HG03469 (cell line): Measurements from ENCODE around the gene BSN.

Source experiments
- ATAC-seq: cut with Tn5 transposase; IDR thresholded peaks from one replicate; pipeline ENCODE4 v1.9.1; 2021; ENCODE audit warnings: mild to moderate bottlenecking, moderate library complexity, moderate number of reproducible peaks; ENCODE audit not compliant: unreplicated experiment

Gene BSN

DNA sequence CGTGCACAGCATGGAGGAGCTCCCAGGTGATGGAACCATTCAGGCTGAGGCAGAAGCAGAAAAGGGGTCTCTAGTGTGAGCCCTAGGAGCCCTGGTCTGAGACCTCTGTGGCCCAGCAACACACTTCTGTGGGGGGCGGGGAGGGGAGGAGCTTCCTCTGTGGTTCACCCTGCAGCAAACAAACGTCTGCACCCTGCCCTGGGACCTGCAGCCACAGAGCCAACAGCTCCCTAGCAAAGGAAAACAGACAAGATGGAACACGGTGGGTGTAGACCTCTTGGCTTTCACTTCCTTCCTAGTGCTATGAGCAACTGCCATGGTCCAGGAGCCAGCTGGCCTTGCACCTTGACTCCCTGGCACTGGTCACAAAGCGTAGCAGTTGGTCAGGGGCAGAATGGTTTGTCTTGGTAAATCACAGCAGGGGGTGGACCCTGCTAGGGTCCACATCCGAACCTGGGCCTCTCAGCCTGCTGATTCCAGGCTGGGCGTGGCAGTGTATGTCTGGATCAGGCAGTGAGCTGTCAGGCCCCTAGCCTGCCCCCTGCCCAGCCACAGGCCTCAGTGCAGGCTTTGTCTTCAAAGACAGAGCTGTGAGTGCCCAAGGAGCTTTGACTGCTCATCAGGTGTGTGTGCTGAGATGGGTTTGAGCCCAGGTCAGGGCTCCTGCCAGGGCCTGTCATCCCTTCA, 158.5 kb downstream of the BSN start:
- no peak for ATAC-seq

DNA sequence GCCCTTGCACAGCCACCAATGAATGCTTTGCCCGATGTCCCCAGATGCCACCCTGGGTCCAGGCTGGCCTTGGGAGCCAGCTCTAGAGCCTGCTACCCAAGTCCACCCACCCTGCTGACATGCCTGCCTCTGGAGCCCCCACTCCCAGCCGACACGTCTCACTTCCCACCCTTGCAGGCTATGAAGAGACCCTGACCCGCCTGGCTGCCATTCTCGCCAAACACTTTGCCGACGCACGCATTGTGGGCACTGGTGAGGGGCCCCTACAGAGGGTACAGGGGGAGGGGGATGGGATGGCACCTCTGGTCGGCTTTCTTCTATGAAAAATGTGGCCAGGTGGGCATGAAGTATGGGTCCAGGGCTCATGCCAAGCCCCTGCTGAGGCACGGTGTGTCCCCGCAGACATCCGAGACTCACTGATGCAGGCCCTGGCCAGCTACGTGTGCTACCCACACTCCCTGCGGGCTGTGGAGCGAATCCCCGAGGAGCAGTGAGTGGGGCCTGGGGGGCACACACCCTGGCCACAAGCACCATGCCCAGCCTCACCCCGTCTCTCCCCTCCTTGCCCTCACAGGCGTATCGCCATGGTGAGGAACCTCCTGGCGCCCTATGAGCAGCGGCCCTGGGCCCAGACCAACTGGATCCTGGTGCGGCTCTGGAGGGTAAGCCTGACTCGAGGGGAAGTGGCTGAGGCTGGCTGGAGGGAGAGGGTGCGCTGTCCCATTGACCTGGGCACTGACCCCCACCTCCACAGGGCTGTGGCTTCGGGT, 159.2 kb downstream of the BSN start:
- no peak for ATAC-seq

DNA sequence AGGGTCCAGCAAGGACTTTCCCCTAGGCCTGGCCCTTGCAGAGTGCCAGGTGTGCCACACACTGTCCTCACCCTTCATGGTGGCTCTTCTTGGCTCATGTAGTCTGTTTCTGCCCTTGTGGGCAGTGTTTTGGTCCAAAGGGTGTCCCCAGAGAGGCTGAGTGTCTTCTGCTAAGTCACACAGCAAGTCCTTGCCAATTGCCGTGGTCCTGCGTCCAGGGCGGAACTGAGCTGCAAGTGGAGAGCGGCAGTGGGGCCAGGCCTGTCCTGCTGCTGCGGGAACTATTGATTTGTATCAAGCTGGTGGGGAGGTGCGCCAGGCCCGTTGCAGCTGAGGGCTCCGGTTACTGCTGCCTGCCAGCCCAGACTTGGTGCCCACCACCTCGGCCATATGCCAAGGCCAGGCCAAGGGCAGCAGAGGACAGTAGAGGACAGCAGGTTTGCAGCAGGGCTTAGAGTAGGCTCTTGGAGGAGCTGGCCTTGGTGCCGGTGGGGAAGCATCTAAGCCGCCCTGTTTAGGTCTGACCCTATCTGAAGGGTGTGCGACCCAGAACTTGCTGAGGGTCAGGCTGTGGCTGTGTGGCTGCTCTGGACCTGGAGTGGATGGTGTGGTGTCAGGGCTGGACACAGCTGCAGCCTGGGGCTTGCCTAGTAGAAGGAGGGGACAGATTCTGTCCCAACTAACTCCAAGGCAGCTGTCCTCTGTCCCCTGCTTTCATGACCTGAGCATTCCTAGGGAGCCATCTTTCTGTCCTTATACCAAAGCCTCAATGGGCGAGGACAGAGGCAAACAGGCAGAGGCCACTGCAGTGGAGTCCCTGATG, 160.7 kb downstream of the BSN start:
- no peak for ATAC-seq

DNA sequence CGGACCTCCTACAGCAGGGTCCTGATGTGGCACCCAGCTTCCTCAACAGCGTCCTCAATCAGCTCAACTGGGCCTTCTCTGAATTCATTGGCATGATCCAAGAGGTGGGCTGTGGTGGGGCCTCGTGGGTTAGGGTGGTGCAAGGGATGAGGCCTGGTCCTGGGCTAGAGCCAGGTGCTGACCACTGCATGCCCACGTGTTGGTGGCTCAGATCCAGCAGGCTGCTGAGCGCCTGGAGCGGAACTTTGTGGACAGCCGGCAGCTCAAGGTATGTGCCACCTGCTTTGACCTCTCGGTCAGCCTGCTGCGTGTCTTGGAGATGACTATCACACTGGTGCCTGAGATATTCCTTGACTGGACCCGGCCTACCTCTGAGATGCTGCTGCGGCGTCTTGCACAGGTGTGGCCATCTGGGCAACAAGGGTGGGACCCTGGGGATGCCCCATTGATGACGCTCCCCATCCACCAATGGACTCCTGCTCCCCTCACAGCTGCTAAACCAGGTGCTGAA, 161.4 kb downstream of the BSN start:
- ATAC-seq, result no peak

DNA sequence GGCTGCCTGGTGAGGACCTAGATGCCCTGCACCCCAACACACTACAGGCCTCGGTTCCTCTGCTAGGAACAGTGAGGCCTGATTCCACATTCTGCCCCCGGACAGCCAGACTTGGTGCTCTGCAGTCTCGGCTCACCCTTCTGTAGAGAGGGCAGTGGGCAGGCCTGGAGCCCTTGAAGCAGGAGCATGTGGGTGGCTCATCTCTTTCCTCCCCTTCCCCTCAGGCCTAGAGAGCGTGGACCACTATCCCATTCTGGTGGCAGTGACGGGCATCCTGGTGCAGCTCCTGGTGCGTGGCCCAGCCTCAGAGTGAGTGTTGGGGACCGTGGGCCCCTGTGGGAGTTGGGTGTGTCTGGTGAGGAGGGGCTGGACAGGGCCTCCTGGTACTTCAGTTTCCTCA, 161.9 kb downstream of the BSN start:
- no peak for ATAC-seq

DNA sequence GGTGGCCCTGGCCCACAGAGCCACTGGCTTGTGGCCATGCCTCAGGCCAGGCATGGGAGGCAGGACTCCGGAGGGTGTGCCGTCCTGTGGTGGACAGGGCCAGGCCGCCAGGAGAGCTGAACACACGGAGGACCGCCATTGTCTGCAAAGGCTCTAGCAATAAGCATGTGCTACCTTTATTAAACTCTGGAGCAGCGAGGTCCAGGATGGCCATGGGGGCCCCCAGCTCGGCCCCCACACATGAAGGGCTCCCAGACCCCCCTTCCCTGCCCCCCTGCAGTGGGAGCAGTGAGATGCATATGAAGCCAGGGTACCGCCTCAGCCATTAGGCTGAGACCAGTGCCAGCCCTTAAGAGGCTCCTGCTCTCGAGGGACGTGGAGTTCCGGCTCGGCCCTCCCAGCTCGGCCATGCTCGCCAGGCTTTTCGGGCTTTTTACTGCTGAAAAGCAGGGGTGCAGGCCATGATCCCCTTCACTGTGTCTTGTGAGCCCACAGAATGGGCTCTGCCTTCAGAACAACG, 162.5 kb downstream of the BSN start:
- ATAC-seq, result no peak

DNA sequence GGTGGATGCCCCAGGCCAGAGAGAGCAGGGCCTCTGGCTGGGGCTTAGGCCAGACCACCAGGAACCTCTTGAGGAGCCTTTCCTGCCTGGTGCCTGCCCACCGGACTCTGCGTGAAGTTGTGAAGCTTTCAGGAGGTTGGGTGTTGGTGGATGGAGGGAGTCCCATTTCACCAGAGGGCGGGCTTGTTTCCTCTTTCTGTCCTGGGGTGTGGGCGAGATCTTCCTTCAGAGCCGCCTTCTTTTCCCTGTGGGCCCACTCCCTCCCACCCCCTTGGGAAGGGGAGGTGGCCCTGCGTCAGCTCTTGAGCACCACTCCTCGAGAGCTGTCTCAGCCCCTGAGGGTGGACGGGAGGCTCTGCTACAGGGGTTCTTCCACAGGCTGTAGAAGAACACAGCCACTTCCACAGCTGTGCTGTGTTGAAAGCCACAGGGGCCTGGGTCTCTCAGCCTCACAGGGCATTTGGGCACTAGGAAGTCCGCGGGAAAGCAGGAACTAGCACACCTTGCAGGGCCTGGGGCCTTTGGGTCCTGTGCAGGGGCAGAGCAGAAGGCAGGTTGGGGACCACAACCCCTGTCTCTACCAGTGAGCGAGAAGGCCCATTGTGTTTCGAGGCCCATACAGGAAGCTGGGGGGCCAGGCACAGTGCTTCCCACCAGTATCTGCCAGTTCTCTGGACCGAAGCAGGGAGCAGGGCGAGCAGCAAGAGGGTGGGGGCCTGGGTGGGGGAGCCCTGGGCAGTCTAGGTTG, 163.1 kb downstream of the BSN start:
- no peak for ATAC-seq

DNA sequence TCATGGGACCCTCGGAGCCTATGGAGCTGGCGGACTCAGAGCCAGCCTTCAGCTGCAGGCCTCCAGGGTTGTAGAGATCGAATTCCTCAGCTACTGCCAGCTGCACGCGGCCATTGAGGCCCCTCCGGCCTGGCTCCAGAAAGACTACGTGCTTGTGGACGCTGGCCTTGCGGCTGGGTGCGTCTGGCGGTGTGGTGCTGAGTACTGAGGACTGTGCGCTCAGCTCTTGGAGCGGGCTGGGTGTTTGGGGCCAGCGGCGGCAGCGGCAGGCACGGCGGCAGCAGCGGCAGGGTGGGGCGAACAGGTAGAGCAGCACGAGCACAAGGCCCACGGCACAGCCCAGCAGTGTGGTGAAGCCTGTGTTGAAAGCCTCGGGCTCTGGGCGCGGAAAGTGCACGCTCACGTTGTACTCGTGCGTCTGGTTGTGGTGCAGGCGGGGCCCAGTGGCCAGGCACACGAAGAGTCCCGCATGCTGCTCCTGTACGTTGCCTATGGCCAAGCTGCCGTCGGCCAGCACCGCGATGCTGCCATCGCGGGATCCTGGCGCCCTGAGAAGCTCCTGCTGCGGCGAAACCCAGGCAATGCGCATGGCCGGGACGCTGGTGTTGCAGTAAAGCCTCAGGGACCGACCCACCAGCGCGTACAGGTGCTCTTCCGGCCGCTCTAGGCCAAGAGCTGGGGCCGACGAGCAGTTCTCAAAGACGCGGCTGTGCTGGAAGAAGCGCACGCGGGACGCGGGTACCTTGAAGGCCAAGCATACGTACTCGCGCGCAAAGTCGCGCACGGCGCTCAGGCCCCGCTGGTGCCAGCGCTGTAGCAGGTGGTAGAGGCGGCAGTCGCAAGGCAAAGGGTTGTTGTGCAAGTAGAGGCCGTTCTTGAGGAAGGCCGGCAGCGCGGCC, 163.9 kb downstream of the BSN start:
- ATAC-seq, result no peak

DNA sequence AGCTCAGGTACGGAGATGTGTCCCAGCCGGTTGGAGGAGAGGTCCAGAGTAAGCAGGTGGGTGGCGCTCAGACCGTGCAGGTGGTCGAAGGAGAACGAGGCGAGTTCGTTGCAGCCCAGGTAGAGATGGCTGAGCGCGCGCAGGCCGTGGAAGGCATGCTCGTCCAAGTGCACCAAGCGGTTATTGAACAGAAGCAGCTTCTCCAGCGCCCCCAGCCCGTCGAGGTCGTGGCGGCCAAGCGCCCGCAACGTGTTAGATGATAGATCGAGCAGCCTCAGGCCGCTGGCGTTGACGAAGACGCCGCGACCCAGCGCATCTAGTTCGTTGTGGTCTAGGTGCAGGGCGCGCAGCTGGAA, 164.6 kb downstream of the BSN start:
- ATAC-seq, result no peak

DNA sequence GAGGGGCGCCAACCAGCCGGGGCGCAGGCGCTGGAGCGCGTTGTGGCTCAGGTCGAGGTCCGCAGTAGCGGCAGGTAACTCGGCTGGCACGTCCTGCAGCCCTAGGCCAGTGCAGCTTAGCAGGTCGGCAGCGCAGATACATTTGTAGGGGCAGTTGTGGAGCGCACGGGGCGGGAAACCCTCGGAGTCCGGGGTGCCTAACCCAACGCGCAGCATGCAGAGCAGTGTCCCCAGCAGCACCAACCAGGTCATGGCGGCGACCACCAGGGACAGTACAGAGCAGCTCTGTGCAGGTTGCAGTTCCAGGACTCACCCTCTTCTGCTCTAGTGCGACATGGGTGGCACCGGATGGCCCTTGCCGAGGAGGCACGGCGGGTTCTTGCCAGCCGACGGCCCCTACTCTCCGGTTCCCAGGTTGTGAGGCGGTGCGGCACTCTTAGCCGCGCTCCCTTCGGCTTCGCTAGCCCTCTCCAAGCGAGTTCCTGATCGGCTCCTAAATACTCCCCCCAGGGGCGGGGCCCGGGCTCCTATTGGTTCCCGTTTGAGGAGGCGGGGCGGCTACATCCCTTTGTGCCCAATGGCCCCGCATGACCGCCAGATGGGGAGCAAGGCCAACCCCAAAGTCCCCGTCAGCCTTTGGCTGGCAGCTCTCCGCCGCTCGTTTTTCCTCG, 165.1 kb downstream of the BSN start, which contains the start of gene AMIGO3:
TSS of gene AMIGO3 (minus strand) at position 471 of the 671 bp plus-strand sequence. CDS start at position 252, 219 bp downstream.
- no peak for ATAC-seq
